Measurements from ENCODE around the gene APOBEC3F. TPM values are rescaled to one million over a fixed set of nuclear protein-coding genes. Genes with fewer than 3 reads are reported as not detected.
A peak's percentile ranks its signal among the peaks of the same experiment; 100 is the strongest.
"Not testable (repeated sequence)": the region's sequence is repeated elsewhere in the genome, so short reads cannot be mapped to it uniquely, and the experiment has no call there.

The APOBEC3F gene
- total and polyA plus RNA-seq, 3 experiments from 2014 or later: 20.5 to 30.1 (median 28.4) TPM

GRCh38 chr22:39066442-39067276 is 26.0 kb downstream of the APOBEC3F start:
- H3K9me3 Mint-ChIP-seq; H3K36me3 Mint-ChIP-seq; H3K27ac Mint-ChIP-seq; H3K4me3 Mint-ChIP-seq; H3K4me3 ChIP-seq (ENCODE audit: low read length); H3K4me1 ChIP-seq (ENCODE audit: insufficient read depth, low read length); H3K9me3 ChIP-seq (ENCODE audit: low read length); H3K27me3 ChIP-seq (ENCODE audit: insufficient read depth, low read length, poor library complexity, severe bottlenecking); H3K36me3 ChIP-seq (ENCODE audit: insufficient read depth, low read length); H3K27me3 Mint-ChIP-seq; DNase-seq; CTCF ChIA-PET; POLR2A ChIA-PET; H3K27ac ChIP-seq (ENCODE audit: low read depth, low read length): not testable (repeated sequence)
- peaks cover 3 to 14% (median 11%) of the 10 kb centered on the region in 3 donors for H3K4me1 Mint-ChIP-seq

DNA sequence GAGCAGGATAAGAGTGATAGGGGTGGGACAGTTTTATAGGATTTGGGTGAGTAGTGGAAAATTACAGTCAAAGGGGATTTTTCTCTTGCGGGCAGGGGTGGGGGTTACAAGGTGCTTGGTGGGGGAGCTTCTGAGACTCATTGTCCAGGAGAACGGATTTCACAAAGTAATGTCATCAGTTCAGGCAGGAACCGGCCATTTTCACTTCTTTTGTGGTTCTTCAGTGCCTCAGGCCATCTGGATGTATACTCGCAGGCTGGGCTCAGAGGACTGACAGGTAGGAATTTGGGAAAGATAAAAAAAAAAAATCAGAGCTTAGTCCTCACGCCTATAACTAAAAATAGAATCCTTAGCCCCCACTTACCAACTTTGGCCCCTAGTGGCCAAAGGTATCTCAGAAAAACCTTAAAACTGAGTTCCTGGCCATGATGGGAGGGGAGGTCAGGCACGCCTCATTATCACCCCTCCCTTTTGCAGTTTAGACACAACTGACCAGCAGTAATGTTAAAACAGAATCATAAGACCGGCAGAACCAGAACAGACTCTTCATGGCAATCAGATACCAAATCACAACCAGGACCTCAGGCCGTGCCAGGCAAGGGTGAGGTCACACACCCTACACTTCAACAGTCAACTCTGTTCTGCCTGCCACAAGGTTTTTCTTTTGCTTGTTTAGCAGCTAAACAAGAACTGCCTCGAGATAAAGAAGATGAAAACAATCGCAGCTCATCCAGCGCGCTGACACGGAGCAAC is 27.5 kb downstream of the APOBEC3F start:
- Histone ChIP-seq H3K4me1 (ENCODE audit: insufficient read depth, low read length) (no peaks in the 10 kb centered on the region), H3K36me3 (ENCODE audit: insufficient read depth, low read length) (no peaks in the 10 kb centered on the region), H3K9me3 (ENCODE audit: low read length) (no peaks in the 10 kb centered on the region), H3K4me3 (ENCODE audit: low read length) (no peak overlapping the region), H3K27ac (ENCODE audit: low read depth, low read length) (no peak overlapping the region), H3K27me3 (ENCODE audit: insufficient read depth, low read length, poor library complexity, severe bottlenecking) (no peaks in the 10 kb centered on the region)
- ChIA-PET CTCF (no interaction called here), POLR2A (interaction anchor here (0.5 kb wide), 1 partner anchor 14 kb away, joined by 5 read pairs; no protein-coding TSS in a partner anchor)
- Mint-ChIP-seq H3K36me3 (no peaks in the 10 kb centered on the region), H3K27ac (peak overlapping the region in 4 of 8 donors; percentile 10 to 80 (median 62)), H3K27me3 (no peaks in the 10 kb centered on the region), H3K4me1 (peaks cover 3 to 14% (median 11%) of the 10 kb centered on the region in 3 donors), H3K4me3 (no peak overlapping the region), H3K9me3 (no peaks in the 10 kb centered on the region)
- no peak for DNase-seq

GRCh38 chr22:39070186-39070585 is 29.5 kb downstream of the APOBEC3F start:
- no peak overlapping the region for H3K27ac Mint-ChIP-seq
- no peaks in the 10 kb centered on the region for H3K36me3 ChIP-seq (ENCODE audit: insufficient read depth, low read length)
- no peak overlapping the region for H3K4me3 ChIP-seq (ENCODE audit: low read length)
- no peaks in the 10 kb centered on the region for H3K9me3 ChIP-seq (ENCODE audit: low read length)
- H3K4me1 ChIP-seq (ENCODE audit: insufficient read depth, low read length): no peaks in the 10 kb centered on the region
- ChIA-PET CTCF (no interaction called here), POLR2A (no interaction called here)
- no peak overlapping the region for H3K27ac ChIP-seq (ENCODE audit: low read depth, low read length)
- no peaks in the 10 kb centered on the region for H3K27me3 ChIP-seq (ENCODE audit: insufficient read depth, low read length, poor library complexity, severe bottlenecking)
- peaks cover 4 to 12% (median 12%) of the 10 kb centered on the region in 3 donors for H3K4me1 Mint-ChIP-seq
- H3K4me3 Mint-ChIP-seq: no peak overlapping the region
- H3K9me3 Mint-ChIP-seq: no peaks in the 10 kb centered on the region
- no peaks in the 10 kb centered on the region for H3K36me3 Mint-ChIP-seq
- no peak for DNase-seq
- H3K27me3 Mint-ChIP-seq: no peaks in the 10 kb centered on the region

DNA sequence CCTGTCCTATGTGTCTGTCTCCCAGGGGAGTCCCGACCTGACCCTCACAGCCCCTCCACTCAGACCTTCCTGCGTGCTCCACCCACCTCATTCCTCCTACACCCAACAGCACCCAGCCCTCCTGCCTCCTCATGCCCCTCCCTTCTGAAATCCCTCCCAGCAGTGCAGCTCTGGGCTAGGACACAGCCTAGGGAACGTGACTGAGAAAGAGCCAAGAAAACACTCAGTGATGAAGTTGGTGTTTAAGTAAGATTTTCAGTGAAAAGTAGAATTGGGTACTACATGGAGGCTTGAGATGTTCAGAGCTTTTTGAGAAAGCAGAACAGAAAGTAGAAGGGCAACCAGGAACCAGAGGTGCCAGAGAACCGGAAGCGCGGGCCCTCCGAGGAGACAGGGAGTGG is 31.9 kb downstream of the APOBEC3F start:
- H3K4me1 Mint-ChIP-seq: peaks cover 16 to 19% (median 19%) of the 10 kb centered on the region in 3 donors
- H3K27me3 ChIP-seq (ENCODE audit: insufficient read depth, low read length, poor library complexity, severe bottlenecking); H3K9me3 Mint-ChIP-seq; CTCF ChIA-PET; H3K9me3 ChIP-seq (ENCODE audit: low read length); H3K36me3 Mint-ChIP-seq; H3K4me3 ChIP-seq (ENCODE audit: low read length); H3K27ac ChIP-seq (ENCODE audit: low read depth, low read length); H3K27me3 Mint-ChIP-seq; POLR2A ChIA-PET; H3K36me3 ChIP-seq (ENCODE audit: insufficient read depth, low read length); H3K4me1 ChIP-seq (ENCODE audit: insufficient read depth, low read length); DNase-seq; H3K4me3 Mint-ChIP-seq: not testable (repeated sequence)
- peak overlapping the region in 3 of 8 donors; percentile 19 to 71 (median 62) for H3K27ac Mint-ChIP-seq

GRCh38 chr22:39073981-39074380 is 33.3 kb downstream of the APOBEC3F start:
- no peaks in the 10 kb centered on the region for H3K9me3 Mint-ChIP-seq
- peaks cover 0 to 1% of the 10 kb centered on the region in 2 donors for H3K27me3 Mint-ChIP-seq
- Histone ChIP-seq H3K9me3 (ENCODE audit: low read length) (no peaks in the 10 kb centered on the region), H3K36me3 (ENCODE audit: insufficient read depth, low read length) (no peaks in the 10 kb centered on the region), H3K27ac (ENCODE audit: low read depth, low read length) (no peak overlapping the region), H3K27me3 (ENCODE audit: insufficient read depth, low read length, poor library complexity, severe bottlenecking) (no peaks in the 10 kb centered on the region), H3K4me1 (ENCODE audit: insufficient read depth, low read length) (peaks cover 12% of the 10 kb centered on the region), H3K4me3 (ENCODE audit: low read length) (no peak overlapping the region)
- peaks cover 16 to 33% (median 29%) of the 10 kb centered on the region in 3 donors for H3K4me1 Mint-ChIP-seq
- peak overlapping the region in 4 of 8 donors; percentile 32 to 95 (median 50) for H3K27ac Mint-ChIP-seq
- CTCF ChIA-PET: interaction anchor here (1.2 kb wide), 1 partner anchor 15 kb away, joined by 3 read pairs; no protein-coding TSS in a partner anchor
- peak overlapping the region in 1 of 7 donors; percentile 62 for H3K4me3 Mint-ChIP-seq
- POLR2A ChIA-PET: no interaction called here
- no peak for DNase-seq
- peaks cover 1 to 19% (median 3%) of the 10 kb centered on the region in 3 donors for H3K36me3 Mint-ChIP-seq

DNA sequence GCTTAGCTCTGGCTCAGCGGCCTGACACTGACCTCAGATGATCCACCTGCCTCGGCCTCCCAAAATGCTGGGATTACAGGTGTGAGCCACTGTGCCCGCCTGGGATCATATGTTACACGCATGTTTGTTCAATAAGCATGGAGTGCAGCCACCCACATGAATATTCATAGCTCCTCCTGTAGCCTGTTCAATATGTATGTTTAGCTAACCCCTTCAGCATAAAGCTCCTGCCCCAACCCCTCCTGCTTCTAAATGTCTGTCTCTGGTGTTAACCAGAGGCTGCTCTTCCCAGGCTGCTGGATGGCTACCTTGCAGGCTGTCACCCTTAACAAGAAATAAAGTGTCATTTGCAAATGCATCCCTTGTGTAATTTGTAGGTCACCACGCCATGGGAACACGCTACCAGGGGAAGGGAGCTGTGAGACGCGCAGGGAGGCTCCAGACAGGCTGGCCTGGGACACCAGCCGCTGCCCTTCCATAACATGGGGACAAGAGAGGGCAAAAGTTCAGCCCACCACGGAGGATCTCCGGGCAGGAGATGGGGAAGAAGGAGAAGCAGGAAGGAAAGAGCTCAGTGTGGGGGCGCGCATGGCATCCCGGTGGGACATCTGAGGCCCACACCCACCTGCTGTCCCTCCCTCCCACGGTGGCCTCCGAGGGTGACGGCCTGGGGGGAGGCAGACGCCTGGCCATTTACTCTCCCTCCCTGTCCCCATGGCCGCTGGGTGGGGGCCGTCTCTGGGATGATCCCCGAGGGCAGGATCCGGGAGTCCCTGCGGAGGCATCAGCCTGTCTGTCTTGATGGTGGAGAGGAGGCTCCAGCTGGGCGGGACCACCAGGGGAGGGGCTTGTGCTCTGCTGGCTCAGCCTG is 35.7 kb downstream of the APOBEC3F start:
- Histone ChIP-seq H3K4me1 (ENCODE audit: insufficient read depth, low read length) (peaks cover 33% of the 10 kb centered on the region), H3K36me3 (ENCODE audit: insufficient read depth, low read length) (peaks cover 15% of the 10 kb centered on the region)
- Mint-ChIP-seq H3K27ac (peak overlapping the region; percentile 88 to 98 (median 94)), H3K36me3 (peaks cover 10 to 37% (median 15%) of the 10 kb centered on the region in 3 donors), H3K4me1 (peaks cover 33 to 48% (median 41%) of the 10 kb centered on the region in 3 donors), H3K4me3 (peak overlapping the region; percentile 65 to 93 (median 84))
- H3K9me3 Mint-ChIP-seq; H3K4me3 ChIP-seq (ENCODE audit: low read length); H3K27me3 Mint-ChIP-seq; H3K27me3 ChIP-seq (ENCODE audit: insufficient read depth, low read length, poor library complexity, severe bottlenecking); H3K9me3 ChIP-seq (ENCODE audit: low read length); DNase-seq; H3K27ac ChIP-seq (ENCODE audit: low read depth, low read length); CTCF ChIA-PET: not testable (repeated sequence)
- POLR2A ChIA-PET: interaction anchor here (1.1 kb wide), 1 partner anchor 18 kb away, joined by 3 read pairs; no protein-coding TSS in a partner anchor

DNA sequence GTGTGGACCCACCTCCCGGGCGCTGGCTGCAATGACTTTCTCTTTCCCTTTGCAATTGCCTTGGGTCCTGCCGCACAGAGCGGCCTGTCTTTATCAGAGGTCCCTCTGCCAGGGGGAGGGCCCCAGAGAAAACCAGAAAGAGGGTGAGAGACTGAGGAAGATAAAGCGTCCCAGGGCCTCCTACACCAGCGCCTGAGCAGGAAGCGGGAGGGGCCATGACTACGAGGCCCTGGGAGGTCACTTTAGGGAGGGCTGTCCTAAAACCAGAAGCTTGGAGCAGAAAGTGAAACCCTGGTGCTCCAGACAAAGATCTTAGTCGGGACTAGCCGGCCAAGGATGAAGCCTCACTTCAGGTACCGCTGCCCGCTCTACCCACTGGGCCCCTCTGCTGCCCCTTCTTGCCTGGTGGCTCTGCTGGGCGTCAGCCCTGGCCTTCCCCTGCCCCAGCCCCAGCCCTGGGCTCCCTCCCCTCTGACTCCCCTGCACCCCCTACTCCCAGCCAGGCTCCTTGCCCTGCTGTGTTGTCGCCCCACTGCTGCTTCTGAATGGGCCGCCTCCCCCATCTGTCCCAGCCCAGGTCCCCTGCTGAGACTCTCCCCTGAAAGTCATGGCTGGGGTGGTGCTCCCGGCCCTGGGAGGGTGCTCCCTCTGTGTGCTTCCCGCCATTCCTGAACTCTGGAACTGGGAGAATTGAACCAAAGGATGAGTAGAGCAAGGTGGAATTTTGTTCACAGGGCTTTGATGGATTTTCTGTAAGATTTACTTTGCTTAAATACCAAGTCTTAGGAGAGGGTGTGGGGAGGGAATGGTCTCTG is 36.6 kb downstream of the APOBEC3F start, which contains the start of gene APOBEC3G:
Gene APOBEC3G (plus strand): TSS at position 250 of the 815 bp plus-strand sequence. CDS start 87 bp downstream, at position 337.
- DNase-seq: peak; percentile 53 to 85 (median 66)
- peak within 1 kb of the TSS; percentile 95 to 100 (median 98) for H3K27ac Mint-ChIP-seq
- peaks cover 23% of the 10 kb centered on the region for H3K36me3 ChIP-seq (ENCODE audit: insufficient read depth, low read length)
- H3K4me1 Mint-ChIP-seq: peaks cover 41 to 57% (median 49%) of the 10 kb centered on the region in 3 donors
- ChIA-PET CTCF (interaction anchor here (1.4 to 1.5 kb wide), 5 partner anchors 17 to 207 kb away, joined by 4 to 5 read pairs (median 4); no protein-coding TSS in a partner anchor), POLR2A (interaction anchor here (0.5 to 1.6 kb wide), 3 partner anchors 17 to 63 kb away, joined by 3 to 7 read pairs (median 5); partner anchors contain the start of gene APOBEC3C)
- peaks cover 42% of the 10 kb centered on the region for H3K4me1 ChIP-seq (ENCODE audit: insufficient read depth, low read length)
- H3K27me3 ChIP-seq (ENCODE audit: insufficient read depth, low read length, poor library complexity, severe bottlenecking); H3K9me3 ChIP-seq (ENCODE audit: low read length); H3K27me3 Mint-ChIP-seq; H3K9me3 Mint-ChIP-seq: not testable (repeated sequence)
- peak within 1 kb of the TSS; percentile 89 for H3K4me3 ChIP-seq (ENCODE audit: low read length)
- peaks cover 13 to 45% (median 21%) of the 10 kb centered on the region in 3 donors for H3K36me3 Mint-ChIP-seq
- H3K27ac ChIP-seq (ENCODE audit: low read depth, low read length): peak within 1 kb of the TSS; percentile 86
- H3K4me3 Mint-ChIP-seq: peak within 1 kb of the TSS; percentile 84 to 98 (median 93)

All from CD8-positive, alpha-beta memory T cell (primary cell).